ENCODE measurements around the gene SMYD4. TPM values are rescaled to one million over a fixed set of nuclear protein-coding genes. Genes with fewer than 3 reads are reported as not detected.

The SMYD4 gene, protein sequence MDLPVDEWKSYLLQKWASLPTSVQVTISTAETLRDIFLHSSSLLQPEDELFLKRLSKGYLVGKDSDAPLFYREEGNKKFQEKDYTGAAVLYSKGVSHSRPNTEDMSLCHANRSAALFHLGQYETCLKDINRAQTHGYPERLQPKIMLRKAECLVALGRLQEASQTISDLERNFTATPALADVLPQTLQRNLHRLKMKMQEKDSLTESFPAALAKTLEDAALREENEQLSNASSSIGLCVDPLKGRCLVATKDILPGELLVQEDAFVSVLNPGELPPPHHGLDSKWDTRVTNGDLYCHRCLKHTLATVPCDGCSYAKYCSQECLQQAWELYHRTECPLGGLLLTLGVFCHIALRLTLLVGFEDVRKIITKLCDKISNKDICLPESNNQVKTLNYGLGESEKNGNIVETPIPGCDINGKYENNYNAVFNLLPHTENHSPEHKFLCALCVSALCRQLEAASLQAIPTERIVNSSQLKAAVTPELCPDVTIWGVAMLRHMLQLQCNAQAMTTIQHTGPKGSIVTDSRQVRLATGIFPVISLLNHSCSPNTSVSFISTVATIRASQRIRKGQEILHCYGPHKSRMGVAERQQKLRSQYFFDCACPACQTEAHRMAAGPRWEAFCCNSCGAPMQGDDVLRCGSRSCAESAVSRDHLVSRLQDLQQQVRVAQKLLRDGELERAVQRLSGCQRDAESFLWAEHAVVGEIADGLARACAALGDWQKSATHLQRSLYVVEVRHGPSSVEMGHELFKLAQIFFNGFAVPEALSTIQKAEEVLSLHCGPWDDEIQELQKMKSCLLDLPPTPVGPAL
- 6.5 and 13.7 TPM in 2 replicates for total RNA-seq

DNA sequence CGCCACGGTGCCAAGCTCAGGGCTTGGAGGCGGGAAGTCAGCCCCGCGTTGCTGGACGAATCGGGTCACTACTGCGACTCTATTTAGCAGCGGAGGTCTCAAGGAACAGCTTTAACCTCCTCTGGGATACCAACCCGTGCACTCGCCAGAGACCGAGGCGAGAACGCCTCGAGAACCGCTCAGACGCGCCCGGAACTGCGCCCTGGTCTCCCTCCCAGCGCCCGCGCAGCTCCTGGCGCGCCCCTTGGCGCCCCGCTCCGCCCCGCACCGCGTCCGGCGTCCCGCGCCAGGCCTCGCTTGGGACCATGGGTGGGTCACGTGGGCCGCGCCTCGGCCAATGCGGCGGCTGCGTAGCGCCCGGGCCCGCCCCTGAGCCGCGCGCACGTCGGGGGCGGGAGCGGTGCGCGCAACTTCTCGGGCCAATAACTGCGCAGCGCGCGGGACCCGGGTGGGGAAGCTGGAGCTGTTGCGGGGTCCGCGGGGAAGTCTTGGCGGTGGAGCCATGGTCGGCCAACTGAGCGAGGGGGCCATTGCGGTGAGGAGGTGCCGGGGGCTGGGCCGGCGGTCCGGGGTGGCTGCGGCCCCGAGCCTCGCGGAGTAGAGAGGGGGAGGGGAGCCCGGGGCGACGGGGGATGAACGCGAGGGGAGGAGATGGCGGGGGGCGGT lies at the start of gene SMYD4, which contains the start of gene RPA1:
TSS of gene SMYD4 (minus strand) at position 311 of the 666 bp plus-strand sequence. CDS start 1,908 bp downstream, outside the sequence.
TSS of gene RPA1 (plus strand) at position 414 of the 666 bp plus-strand sequence. CDS start at position 503, 89 bp downstream.

DNA sequence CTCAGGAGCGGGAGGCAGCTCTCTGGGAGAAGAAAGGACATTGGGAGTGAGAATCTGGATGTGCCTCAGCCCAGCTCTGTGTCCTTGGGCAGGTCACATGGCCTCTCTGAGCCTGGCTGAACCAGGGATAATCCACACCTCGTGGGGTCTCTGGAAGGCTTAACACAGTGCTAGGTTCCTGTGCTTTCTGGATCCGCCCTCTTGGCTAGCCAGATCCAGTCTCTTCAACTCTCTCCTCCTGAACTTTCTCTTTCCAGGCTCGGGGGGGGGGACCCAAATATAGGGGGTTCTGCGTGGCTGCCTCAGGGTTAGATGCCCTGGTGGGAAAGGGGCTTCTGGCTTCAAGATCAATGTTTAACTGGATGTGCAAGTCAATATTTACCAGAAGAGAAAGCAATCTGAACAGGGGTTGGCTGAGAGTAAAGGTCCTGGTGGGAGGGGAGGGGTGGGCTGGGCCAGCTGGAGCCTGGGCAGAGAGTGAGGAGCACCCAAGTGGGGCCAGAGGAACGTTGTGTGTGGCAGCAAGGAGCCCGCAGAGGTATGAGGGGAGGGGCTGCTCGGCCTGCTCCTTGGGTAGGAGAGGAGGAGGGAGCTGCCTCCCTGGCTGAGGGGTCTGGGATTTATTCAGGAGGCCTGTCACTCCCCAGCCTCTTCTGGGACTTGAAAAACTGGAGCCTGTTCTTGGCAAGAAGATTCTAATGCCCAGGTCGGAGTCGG lies 87.2 kb downstream of the SMYD4 start, which contains the start of gene SERPINF2:
TSS of gene SERPINF2 (plus strand) at position 501 of the 717 bp plus-strand sequence. CDS start 2,125 bp downstream, outside the sequence.

Other genes with a start within 250 kb of the SMYD4 start
- 8.3 and 46.6 TPM in 2 replicates for gene SLC43A2, start 201.1 kb downstream of the SMYD4 start, total RNA-seq
- 82.4 and 99.5 TPM in 2 replicates for gene SCARF1, start 184.2 kb downstream of the SMYD4 start, total RNA-seq
- gene RILP, start 180.0 kb downstream of the SMYD4 start, total RNA-seq, result 10.1 and 12.3 TPM in 2 replicates
- gene PRPF8, start 145.0 kb downstream of the SMYD4 start, total RNA-seq, result 82.1 and 190 TPM in 2 replicates
- 1.3 and 1.4 TPM in 2 replicates for gene TLCD2, start 119.5 kb downstream of the SMYD4 start, total RNA-seq
- 14.9 and 25.6 TPM in 2 replicates for gene WDR81, start 105.2 kb downstream of the SMYD4 start, total RNA-seq
- gene SERPINF2, start 87.0 kb downstream of the SMYD4 start, total RNA-seq, result 0.49 TPM in 1 of 2 replicates, not detected in the other
- 0.16 TPM in 1 of 2 replicates, not detected in the other for gene SERPINF1, start 67.8 kb downstream of the SMYD4 start, total RNA-seq
- gene RPA1, start 103 bp upstream of the SMYD4 start, total RNA-seq, result 35.9 and 64.1 TPM in 2 replicates
- gene RTN4RL1, start 195.4 kb upstream of the SMYD4 start, total RNA-seq, result 0.06 TPM in 1 of 2 replicates, not detected in the other
- 8.4 and 18.3 TPM in 2 replicates for gene DPH1, start 200.3 kb upstream of the SMYD4 start, total RNA-seq
- gene OVCA2, start 212.1 kb upstream of the SMYD4 start, total RNA-seq, result 22.7 and 48.4 TPM in 2 replicates
- 18.5 and 25.5 TPM in 2 replicates for gene HIC1, start 225.2 kb upstream of the SMYD4 start, total RNA-seq